ENCODE data around the gene SPEN.

DNA sequence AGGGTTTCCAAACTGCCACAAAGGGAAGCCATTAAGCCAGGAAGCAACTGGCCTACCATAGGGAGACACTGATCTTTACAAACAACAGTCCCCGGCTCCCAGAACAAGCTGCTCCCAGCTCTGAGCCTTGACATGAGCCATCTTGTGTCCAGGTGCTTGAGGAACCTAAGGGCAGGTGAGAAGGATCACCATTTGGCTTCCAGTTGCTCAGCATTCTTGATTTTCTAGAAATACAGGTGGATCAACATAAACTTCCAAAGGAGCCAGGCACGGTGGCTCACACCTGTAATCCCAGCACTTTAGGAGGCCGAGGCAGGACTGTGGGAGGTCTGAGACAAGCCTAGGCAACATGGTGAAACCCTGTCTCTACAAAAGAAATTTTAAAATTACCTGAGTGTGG, 106.8 kb downstream of the SPEN start:
- TF ChIP-seq TRIM28 (IDR thresholded peaks at IDR 0.05) (no peak), KLF1 (tag; IDR thresholded peaks at IDR 0.05) (no peak), EGR1 (conservative IDR thresholded peaks at IDR 0.05) (no peak), NFE2L1 (tag; IDR thresholded peaks at IDR 0.05; ENCODE audit: borderline replicate concordance, low read depth) (no peak), HDAC3 (IDR thresholded peaks at IDR 0.05; ENCODE audit: borderline replicate concordance, partially characterized antibody) (no peak), MGA (IDR thresholded peaks at IDR 0.05) (no peak), EZH2 (IDR thresholded peaks at IDR 0.05; ENCODE audit: borderline replicate concordance, low read depth, low read length) (no peak), EP300 (IDR thresholded peaks at IDR 0.05; ENCODE audit: low read length) (no peak), SMAD2 (IDR thresholded peaks at IDR 0.05; ENCODE audit: low read depth, low read length) (no peak), POLR2A (conservative IDR thresholded peaks at IDR 0.05) (no peak)
- TF ChIP-seq, protein P1, sequence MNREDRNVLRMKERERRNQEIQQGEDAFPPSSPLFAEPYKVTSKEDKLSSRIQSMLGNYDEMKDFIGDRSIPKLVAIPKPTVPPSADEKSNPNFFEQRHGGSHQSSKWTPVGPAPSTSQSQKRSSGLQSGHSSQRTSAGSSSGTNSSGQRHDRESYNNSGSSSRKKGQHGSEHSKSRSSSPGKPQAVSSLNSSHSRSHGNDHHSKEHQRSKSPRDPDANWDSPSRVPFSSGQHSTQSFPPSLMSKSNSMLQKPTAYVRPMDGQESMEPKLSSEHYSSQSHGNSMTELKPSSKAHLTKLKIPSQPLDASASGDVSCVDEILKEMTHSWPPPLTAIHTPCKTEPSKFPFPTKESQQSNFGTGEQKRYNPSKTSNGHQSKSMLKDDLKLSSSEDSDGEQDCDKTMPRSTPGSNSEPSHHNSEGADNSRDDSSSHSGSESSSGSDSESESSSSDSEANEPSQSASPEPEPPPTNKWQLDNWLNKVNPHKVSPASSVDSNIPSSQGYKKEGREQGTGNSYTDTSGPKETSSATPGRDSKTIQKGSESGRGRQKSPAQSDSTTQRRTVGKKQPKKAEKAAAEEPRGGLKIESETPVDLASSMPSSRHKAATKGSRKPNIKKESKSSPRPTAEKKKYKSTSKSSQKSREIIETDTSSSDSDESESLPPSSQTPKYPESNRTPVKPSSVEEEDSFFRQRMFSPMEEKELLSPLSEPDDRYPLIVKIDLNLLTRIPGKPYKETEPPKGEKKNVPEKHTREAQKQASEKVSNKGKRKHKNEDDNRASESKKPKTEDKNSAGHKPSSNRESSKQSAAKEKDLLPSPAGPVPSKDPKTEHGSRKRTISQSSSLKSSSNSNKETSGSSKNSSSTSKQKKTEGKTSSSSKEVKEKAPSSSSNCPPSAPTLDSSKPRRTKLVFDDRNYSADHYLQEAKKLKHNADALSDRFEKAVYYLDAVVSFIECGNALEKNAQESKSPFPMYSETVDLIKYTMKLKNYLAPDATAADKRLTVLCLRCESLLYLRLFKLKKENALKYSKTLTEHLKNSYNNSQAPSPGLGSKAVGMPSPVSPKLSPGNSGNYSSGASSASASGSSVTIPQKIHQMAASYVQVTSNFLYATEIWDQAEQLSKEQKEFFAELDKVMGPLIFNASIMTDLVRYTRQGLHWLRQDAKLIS (CRISPR knock-in tag; IDR thresholded peaks at IDR 0.05) = no peak

Data from K562 (cell line).